Effector memory CD8-positive, alpha-beta T cell (primary cell): ENCODE measurements around the gene SHMT1.

Experiments
- ATAC-seq: fragments of 150-1000 bp; cut with Tn5 transposase; replicated peaks from 2 replicates; pipeline ENCODE4 v1.10.0; 2021; ENCODE audit warnings: mild to moderate bottlenecking, moderate library complexity
- DNase-seq, 3 experiments: peaks; one replicate each; pipeline ENCODE4 v3.0.0; 2021
- H3K27ac Mint-ChIP-seq, 2 donors: one replicate each; pipeline ENCODE4 v1.8.0; 2022; ENCODE audit warnings: mild to moderate bottlenecking in 2 of 2, mixed read lengths in 2 of 2, moderate library complexity in 2 of 2
- H3K27me3 Mint-ChIP-seq, 2 donors: one replicate each; pipeline ENCODE4 v1.8.0; 2022; ENCODE audit warnings: mixed read lengths in 2 of 2
- H3K36me3 Mint-ChIP-seq: one replicate; pipeline ENCODE4 v1.8.0; 2022; ENCODE audit warnings: mild to moderate bottlenecking, moderate library complexity, mixed read lengths; ENCODE audit not compliant: insufficient read depth
- H3K4me1 Mint-ChIP-seq, 2 donors: one replicate each; pipeline ENCODE4 v1.8.0; 2022; ENCODE audit warnings: low read depth in 2 of 2, mixed read lengths in 2 of 2
- H3K4me3 Mint-ChIP-seq, 2 donors: one replicate each; pipeline ENCODE4 v1.8.0; 2022; ENCODE audit warnings: mild to moderate bottlenecking in 2 of 2, mixed read lengths in 2 of 2, moderate library complexity in 2 of 2
- H3K9me3 Mint-ChIP-seq, 2 donors: one replicate each; pipeline ENCODE4 v1.8.0; 2022; ENCODE audit warnings: mixed read lengths in 2 of 2

SHMT1 gene

GRCh38 chr17:18327556-18327955 is 35.8 kb downstream of the SHMT1 start:
- peaks cover 50% of the 10 kb centered on the region for H3K36me3 Mint-ChIP-seq
- H3K27ac Mint-ChIP-seq, result no peak overlapping the region

GRCh38 chr17:18327093-18327492 is 36.3 kb downstream of the SHMT1 start:
- peaks cover 50% of the 10 kb centered on the region for H3K36me3 Mint-ChIP-seq
- no peak overlapping the region for H3K4me3 Mint-ChIP-seq
- ATAC-seq, result no peak
- DNase-seq, result no peak
- peaks cover 13 to 17% of the 10 kb centered on the region in 2 donors for H3K4me1 Mint-ChIP-seq
- H3K27me3 Mint-ChIP-seq, result no peaks in the 10 kb centered on the region
- no peak overlapping the region for H3K27ac Mint-ChIP-seq
- no peaks in the 10 kb centered on the region for H3K9me3 Mint-ChIP-seq

More at GRCh38 chr17:18327556-18327955, 35.8 kb downstream of the SHMT1 start:
- H3K4me3 Mint-ChIP-seq, result no peak overlapping the region
- DNase-seq, result no peak
- H3K4me1 Mint-ChIP-seq, result peaks cover 16 to 21% of the 10 kb centered on the region in 2 donors
- no peak for ATAC-seq
- H3K9me3 Mint-ChIP-seq, result no peaks in the 10 kb centered on the region
- H3K27me3 Mint-ChIP-seq, result no peaks in the 10 kb centered on the region

GRCh38 chr17:18326572-18326971 is 36.8 kb downstream of the SHMT1 start:
- H3K27ac Mint-ChIP-seq, result peak overlapping the region in 1 of 2 donors; percentile 31
- DNase-seq, result no peak
- no peak overlapping the region for H3K4me3 Mint-ChIP-seq
- H3K27me3 Mint-ChIP-seq, result no peaks in the 10 kb centered on the region
- H3K4me1 Mint-ChIP-seq, result peaks cover 10 to 12% of the 10 kb centered on the region in 2 donors
- peaks cover 50% of the 10 kb centered on the region for H3K36me3 Mint-ChIP-seq
- H3K9me3 Mint-ChIP-seq, result no peaks in the 10 kb centered on the region
- ATAC-seq, result no peak

- H3K36me3 Mint-ChIP-seq, result peaks cover 50% of the 10 kb centered on the region
- H3K27me3 Mint-ChIP-seq, result no peaks in the 10 kb centered on the region
- H3K27ac Mint-ChIP-seq, result peak overlapping the region in 1 of 2 donors; percentile 31
- peaks cover 10 to 11% of the 10 kb centered on the region in 2 donors for H3K4me1 Mint-ChIP-seq
- ATAC-seq, result no peak
- no peaks in the 10 kb centered on the region for H3K9me3 Mint-ChIP-seq
- no peak for DNase-seq
- H3K4me3 Mint-ChIP-seq, result no peak overlapping the region
These were observed 37.3 kb downstream of the SHMT1 start for GRCh38 chr17:18326039-18326438.

- peaks cover 24 to 28% of the 10 kb centered on the region in 2 donors for H3K4me1 Mint-ChIP-seq
- H3K27ac Mint-ChIP-seq, result peak overlapping the region in 1 of 2 donors; percentile 41
- no peaks in the 10 kb centered on the region for H3K9me3 Mint-ChIP-seq
- no peak overlapping the region for H3K4me3 Mint-ChIP-seq
- no peak for DNase-seq
- H3K36me3 Mint-ChIP-seq, result peaks cover 45% of the 10 kb centered on the region
- H3K27me3 Mint-ChIP-seq, result no peaks in the 10 kb centered on the region
- ATAC-seq, result no peak
These were observed 39.0 kb downstream of the SHMT1 start for GRCh38 chr17:18324140-18325050.

GRCh38 chr17:18323507-18324139 is 39.7 kb downstream of the SHMT1 start:
- Mint-ChIP-seq H3K27ac (peak overlapping the region; percentile 10 to 17), H3K4me1 (peaks cover 30 to 33% of the 10 kb centered on the region in 2 donors), H3K36me3 (peaks cover 39% of the 10 kb centered on the region), H3K27me3 (no peaks in the 10 kb centered on the region), H3K4me3 (no peak overlapping the region), H3K9me3 (no peaks in the 10 kb centered on the region)
- ATAC-seq (no peak), DNase-seq (no peak)

- Mint-ChIP-seq H3K27me3 (no peaks in the 10 kb centered on the region), H3K27ac (peak overlapping the region in 1 of 2 donors; percentile 10), H3K36me3 (peaks cover 44% of the 10 kb centered on the region), H3K9me3 (no peaks in the 10 kb centered on the region), H3K4me1 (peaks cover 34 to 37% of the 10 kb centered on the region in 2 donors), H3K4me3 (no peak overlapping the region)
- DNase-seq, result no peak
- ATAC-seq, result no peak
These were observed 40.3 kb downstream of the SHMT1 start for GRCh38 chr17:18323007-18323406.

GRCh38 chr17:18322522-18322921 is 40.8 kb downstream of the SHMT1 start:
- Mint-ChIP-seq H3K4me3 (no peak overlapping the region), H3K9me3 (no peaks in the 10 kb centered on the region), H3K4me1 (peaks cover 38 to 39% of the 10 kb centered on the region in 2 donors), H3K27me3 (no peaks in the 10 kb centered on the region), H3K27ac (peak overlapping the region in 1 of 2 donors; percentile 17), H3K36me3 (peaks cover 45% of the 10 kb centered on the region)
- DNase-seq (no peak), ATAC-seq (no peak)

- no peak overlapping the region for H3K27ac Mint-ChIP-seq
- ATAC-seq, result no peak
- no peaks in the 10 kb centered on the region for H3K9me3 Mint-ChIP-seq
- H3K27me3 Mint-ChIP-seq, result no peaks in the 10 kb centered on the region
- no peak overlapping the region for H3K4me3 Mint-ChIP-seq
- DNase-seq, result no peak
- peaks cover 48% of the 10 kb centered on the region for H3K36me3 Mint-ChIP-seq
- H3K4me1 Mint-ChIP-seq, result peaks cover 46 to 49% of the 10 kb centered on the region in 2 donors
These were observed 42.0 kb downstream of the SHMT1 start for GRCh38 chr17:18321309-18321708.

- Mint-ChIP-seq H3K4me1 (peaks cover 54 to 56% of the 10 kb centered on the region in 2 donors), H3K4me3 (no peak overlapping the region), H3K27me3 (no peaks in the 10 kb centered on the region), H3K27ac (peak overlapping the region; percentile 68 to 74), H3K9me3 (no peaks in the 10 kb centered on the region), H3K36me3 (peaks cover 52% of the 10 kb centered on the region)
- no peak for ATAC-seq
- no peak for DNase-seq
These were observed 43.0 kb downstream of the SHMT1 start for GRCh38 chr17:18320301-18320700.

GRCh38 chr17:18319604-18320256 is 43.6 kb downstream of the SHMT1 start:
- Mint-ChIP-seq H3K36me3 (peaks cover 54% of the 10 kb centered on the region), H3K27ac (peak overlapping the region; percentile 68 to 74), H3K27me3 (no peaks in the 10 kb centered on the region), H3K4me1 (peaks cover 54 to 58% of the 10 kb centered on the region in 2 donors), H3K4me3 (peak overlapping the region; percentile 8 to 40), H3K9me3 (no peaks in the 10 kb centered on the region)
- DNase-seq (no peak), ATAC-seq (no peak)

GRCh38 chr17:18318771-18319450 is 44.4 kb downstream of the SHMT1 start:
- peaks cover 57 to 60% of the 10 kb centered on the region in 2 donors for H3K4me1 Mint-ChIP-seq
- no peak for DNase-seq
- peak overlapping the region; percentile 59 to 88 for H3K4me3 Mint-ChIP-seq
- H3K27me3 Mint-ChIP-seq, result no peaks in the 10 kb centered on the region
- peaks cover 51% of the 10 kb centered on the region for H3K36me3 Mint-ChIP-seq
- H3K27ac Mint-ChIP-seq, result peak overlapping the region in 1 of 2 donors; percentile 57
- H3K9me3 Mint-ChIP-seq, result no peaks in the 10 kb centered on the region
- no peak for ATAC-seq

- H3K4me1 Mint-ChIP-seq, result peaks cover 56 to 64% of the 10 kb centered on the region in 2 donors
- no peak for DNase-seq
- no peaks in the 10 kb centered on the region for H3K9me3 Mint-ChIP-seq
- ATAC-seq, result no peak
- no peaks in the 10 kb centered on the region for H3K27me3 Mint-ChIP-seq
- peak overlapping the region; percentile 59 to 88 for H3K4me3 Mint-ChIP-seq
- peak overlapping the region in 1 of 2 donors; percentile 73 for H3K27ac Mint-ChIP-seq
- H3K36me3 Mint-ChIP-seq, result peaks cover 45% of the 10 kb centered on the region
These were observed 45.2 kb downstream of the SHMT1 start for GRCh38 chr17:18318117-18318516.
